Activated CD4-positive, alpha-beta T cell treated with anti-CD3 and anti-CD28 coated beads for 48 hours (primary cell): Measurements from ENCODE around the gene CELA2B.

Experiments used
- DNase-seq: peaks from one replicate; pipeline ENCODE4 v3.0.0-alpha.2; 2020

The CELA2B gene

DNA sequence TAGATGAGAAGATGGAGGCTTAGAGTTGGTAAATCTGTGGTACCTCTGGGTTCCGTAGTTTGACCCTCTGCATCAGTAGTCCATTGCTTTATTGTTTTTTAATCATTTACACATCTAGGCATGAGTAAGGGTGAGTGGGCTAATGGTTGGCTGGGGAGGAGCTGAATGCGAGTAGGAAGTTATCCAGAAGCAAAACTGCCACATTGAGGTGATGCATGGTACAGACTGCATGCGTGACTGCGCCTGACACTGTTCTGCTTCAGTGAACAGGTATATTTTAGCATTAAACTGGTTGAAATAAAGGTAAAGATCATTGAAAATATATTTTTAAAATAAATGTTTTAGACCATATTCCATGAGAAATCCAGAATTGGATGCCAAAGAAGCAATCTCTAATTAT lies 55.1 kb downstream of the CELA2B start:
- no peak for DNase-seq

DNA sequence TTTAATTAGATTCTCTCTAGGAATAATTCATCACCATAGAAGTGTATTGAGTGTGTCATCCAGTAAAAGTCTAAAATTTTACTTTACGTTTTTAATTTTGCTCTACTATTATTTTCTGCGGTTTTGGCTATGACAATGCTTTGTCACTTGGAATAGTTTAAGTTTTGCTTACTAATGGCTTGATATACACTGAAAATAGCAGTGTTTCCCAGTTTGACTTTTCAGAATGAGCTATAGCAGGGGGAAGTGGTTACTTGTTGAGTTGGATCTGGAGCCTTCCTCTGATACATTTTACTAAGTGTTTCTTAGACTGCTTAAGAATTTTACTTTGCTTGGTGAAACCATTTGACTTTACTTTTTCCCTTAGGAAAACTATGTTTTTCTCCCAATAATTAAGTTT lies 55.8 kb downstream of the CELA2B start:
- no peak for DNase-seq

DNA sequence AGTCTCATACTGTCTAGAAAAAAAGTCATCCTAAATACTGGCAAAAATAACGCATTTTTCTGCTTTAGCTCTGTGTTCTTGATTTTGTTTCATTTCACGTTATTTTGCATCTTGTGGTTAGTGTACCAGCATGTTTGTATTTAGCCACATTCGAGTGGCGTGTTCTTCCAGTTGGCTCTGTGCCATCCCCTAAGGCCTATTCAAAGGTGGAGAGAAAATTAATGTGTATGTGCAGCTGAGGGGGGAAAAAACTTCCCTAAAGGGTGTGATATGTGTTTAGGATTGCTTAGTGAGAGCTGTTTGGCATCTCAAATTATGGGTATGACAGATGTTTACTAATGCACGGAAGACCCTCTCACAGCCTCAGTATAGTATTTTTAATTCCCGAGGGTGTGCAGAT lies 62.9 kb downstream of the CELA2B start:
- DNase-seq: no peak

DNA sequence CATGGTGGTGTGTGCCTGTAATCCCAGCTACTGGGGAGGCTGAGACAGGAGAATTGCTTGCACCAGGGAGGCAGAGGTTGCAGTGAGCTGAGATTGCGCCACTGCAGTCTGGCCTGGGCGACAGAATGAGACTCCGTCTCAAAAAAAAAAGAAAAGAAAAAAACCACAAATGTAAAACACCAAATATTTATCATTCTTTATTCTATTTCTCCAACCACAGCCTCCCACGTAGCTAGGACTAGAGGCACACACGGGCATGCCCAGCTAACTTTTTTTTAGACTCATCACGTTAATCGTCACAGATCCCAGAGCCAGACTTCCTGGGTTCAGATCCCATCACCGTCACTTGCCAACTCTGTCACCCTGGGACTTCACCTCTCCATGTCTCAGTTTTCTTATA lies 64.3 kb downstream of the CELA2B start:
- DNase-seq: no peak
